22Rv1 (cell line): ENCODE measurements around the gene SERPINA3.

Experiments used
- ZFX ChIP-seq: fragments of 450-650 bp; IDR thresholded peaks from 2 replicates; pipeline ENCODE4 v1.6.1; 2017; ENCODE audit warnings: antibody characterized with exemption, borderline replicate concordance
- TF ChIP-seq, protein P1 (sequence below): fragments of 450-650 bp; IDR thresholded peaks from 2 replicates; pipeline ENCODE4 v1.5.1; 2017; ENCODE audit warnings: mild to moderate bottlenecking

DNA sequence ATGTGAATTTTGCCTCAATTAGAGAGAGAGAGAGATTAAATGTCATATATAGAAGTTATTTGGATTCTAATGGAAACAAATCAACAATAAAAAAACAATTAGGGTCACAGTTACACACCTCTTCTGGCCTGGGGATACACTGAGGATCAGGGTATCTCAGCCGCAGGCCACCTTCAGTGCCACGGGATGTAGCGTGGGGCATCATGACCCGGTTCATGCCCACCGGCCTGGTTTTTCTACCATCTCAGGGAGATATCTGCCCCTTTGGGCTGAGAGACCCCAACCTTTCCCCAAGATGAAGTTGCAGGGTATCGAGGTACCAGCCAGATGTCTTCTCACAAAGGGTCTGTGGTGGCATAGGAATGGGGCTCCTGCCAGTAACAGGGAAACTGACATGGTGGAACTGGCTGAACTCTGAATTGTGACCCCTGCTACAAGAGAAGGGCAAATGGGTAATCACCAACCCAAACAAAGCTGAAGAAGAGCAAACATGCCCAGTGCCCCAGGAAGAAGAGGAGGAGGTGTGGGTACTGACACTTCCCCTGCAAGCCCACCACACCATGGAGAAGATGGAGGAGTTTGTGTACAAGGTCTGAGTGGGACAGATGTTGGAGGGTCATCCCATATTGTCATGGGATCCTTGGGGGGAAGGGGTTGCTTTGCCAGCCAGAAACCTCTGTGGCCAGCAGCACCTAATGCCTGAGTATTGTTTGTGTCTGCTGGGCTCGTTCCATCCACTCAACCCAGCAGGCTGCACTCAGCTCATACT is 19.5 kb downstream of the SERPINA3 start:
- TF ChIP-seq, protein P1, sequence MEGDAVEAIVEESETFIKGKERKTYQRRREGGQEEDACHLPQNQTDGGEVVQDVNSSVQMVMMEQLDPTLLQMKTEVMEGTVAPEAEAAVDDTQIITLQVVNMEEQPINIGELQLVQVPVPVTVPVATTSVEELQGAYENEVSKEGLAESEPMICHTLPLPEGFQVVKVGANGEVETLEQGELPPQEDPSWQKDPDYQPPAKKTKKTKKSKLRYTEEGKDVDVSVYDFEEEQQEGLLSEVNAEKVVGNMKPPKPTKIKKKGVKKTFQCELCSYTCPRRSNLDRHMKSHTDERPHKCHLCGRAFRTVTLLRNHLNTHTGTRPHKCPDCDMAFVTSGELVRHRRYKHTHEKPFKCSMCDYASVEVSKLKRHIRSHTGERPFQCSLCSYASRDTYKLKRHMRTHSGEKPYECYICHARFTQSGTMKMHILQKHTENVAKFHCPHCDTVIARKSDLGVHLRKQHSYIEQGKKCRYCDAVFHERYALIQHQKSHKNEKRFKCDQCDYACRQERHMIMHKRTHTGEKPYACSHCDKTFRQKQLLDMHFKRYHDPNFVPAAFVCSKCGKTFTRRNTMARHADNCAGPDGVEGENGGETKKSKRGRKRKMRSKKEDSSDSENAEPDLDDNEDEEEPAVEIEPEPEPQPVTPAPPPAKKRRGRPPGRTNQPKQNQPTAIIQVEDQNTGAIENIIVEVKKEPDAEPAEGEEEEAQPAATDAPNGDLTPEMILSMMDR, result no peak
- no peak for TF ChIP-seq ZFX
